GM20000 (cell line): ENCODE data around the gene CAPN14.

ENCODE experiments used
- DNase-seq: peaks from one replicate; pipeline ENCODE4 v3.0.0; 2012; ENCODE audit warnings: low spot score
- CTCF ChIP-seq: IDR thresholded peaks from 2 replicates; pipeline ENCODE4 v1.5.1; 2012; ENCODE audit warnings: mild to moderate bottlenecking, control low read depth; ENCODE audit errors: extremely low read depth, missing control alignments

The CAPN14 gene

GRCh38 chr2:31212659-31213600 lies 4.4 kb downstream of the CAPN14 start:
- no peak for DNase-seq
- no peak for TF ChIP-seq CTCF

- DNase-seq: no peak
- no peak for TF ChIP-seq CTCF
Observed at GRCh38 chr2:31208240-31208639, 9.1 kb downstream of the CAPN14 start.

GRCh38 chr2:31207790-31208189 lies 9.5 kb downstream of the CAPN14 start:
- no peak for TF ChIP-seq CTCF
- peak; percentile 25 for DNase-seq

GRCh38 chr2:31205613-31206012 lies 11.7 kb downstream of the CAPN14 start:
- no peak for DNase-seq
- no peak for TF ChIP-seq CTCF

GRCh38 chr2:31205186-31205585 lies 12.1 kb downstream of the CAPN14 start:
- DNase-seq: no peak
- TF ChIP-seq CTCF: no peak

GRCh38 chr2:31204783-31205182 lies 12.5 kb downstream of the CAPN14 start:
- no peak for DNase-seq
- TF ChIP-seq CTCF: no peak

GRCh38 chr2:31203916-31204315 lies 13.4 kb downstream of the CAPN14 start:
- no peak for TF ChIP-seq CTCF
- no peak for DNase-seq
